Endothelial cell of umbilical vein (primary cell): ENCODE results near the gene TSPO.

ENCODE experiments used
- EZH2 ChIP-seq: IDR thresholded peaks from 2 replicates; pipeline ENCODE4 v1.6.1; 2012; ENCODE audit warnings: borderline replicate concordance, low read depth, mild to moderate bottlenecking, moderate library complexity, low read length, inconsistent platforms; ENCODE audit not compliant: severe bottlenecking
- MYC ChIP-seq: IDR thresholded peaks from one replicate; pipeline ENCODE4 v1.6.1; 2011; ENCODE audit warnings: mild to moderate bottlenecking, low read depth, low read length
- POLR2A ChIP-seq: IDR thresholded peaks from 2 replicates; pipeline ENCODE4 v1.6.1; 2012; ENCODE audit warnings: low read depth, mild to moderate bottlenecking, control low read depth, low read length
- POLR2AphosphoS5 ChIP-seq: IDR thresholded peaks from 2 replicates; pipeline ENCODE4 v1.6.1; 2012; ENCODE audit warnings: low read depth, mild to moderate bottlenecking, control low read depth, low read length, moderate library complexity; ENCODE audit not compliant: insufficient read depth
- TF ChIP-seq, protein P1 (sequence below), 2 donors: IDR thresholded peaks; 1 replicate in 1 of 2; 2 replicates in 1 of 2; pipeline ENCODE4 v1.5.1; 2011; ENCODE audit warnings: low read length in 2 of 2, mild to moderate bottlenecking in 2 of 2, moderate library complexity in 2 of 2, control low read depth in 1 of 2, inconsistent platforms in 1 of 2, low read depth in 1 of 2; ENCODE audit not compliant: insufficient read depth in 1 of 2; ENCODE audit errors: extremely low read depth in 1 of 2

DNA sequence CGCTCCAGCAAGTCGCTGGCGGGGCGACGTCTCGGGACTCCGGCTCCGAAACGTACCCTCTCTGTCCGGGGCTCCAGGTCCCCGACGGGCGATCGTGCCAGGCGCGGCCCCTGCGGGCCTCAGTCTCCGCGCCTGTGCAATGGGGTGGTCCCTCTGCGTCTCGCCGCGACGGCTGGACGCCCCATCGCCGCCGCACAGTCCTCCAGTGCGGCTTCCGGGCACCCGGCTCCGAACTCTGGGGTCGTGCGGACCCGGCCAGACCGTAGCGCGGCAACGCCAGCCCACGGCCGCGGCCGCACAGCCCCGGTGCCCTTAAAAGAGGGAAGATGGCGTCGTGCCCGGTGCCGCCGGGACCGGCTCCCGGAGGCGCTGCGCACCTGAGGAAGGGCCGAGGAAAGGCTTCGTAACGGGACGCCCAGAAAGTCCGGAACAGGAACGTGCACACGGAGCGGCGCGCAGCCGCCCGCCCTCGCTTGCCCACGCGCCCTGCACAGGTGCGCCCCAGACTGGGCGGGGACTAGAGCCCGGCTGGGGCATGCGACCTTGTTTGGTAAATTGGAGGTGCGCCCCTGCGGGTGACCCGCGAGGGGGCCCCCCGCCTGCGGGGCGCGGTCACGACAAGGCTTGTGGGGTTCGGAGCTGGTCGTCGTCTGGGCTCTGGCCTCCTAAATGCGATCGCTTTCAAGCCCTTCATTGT, 40.3 kb upstream of the TSPO start:
- TF ChIP-seq POLR2A (no peak), MYC (no peak), EZH2 (peak; percentile 68), POLR2AphosphoS5 (no peak)
- TF ChIP-seq, protein P1, sequence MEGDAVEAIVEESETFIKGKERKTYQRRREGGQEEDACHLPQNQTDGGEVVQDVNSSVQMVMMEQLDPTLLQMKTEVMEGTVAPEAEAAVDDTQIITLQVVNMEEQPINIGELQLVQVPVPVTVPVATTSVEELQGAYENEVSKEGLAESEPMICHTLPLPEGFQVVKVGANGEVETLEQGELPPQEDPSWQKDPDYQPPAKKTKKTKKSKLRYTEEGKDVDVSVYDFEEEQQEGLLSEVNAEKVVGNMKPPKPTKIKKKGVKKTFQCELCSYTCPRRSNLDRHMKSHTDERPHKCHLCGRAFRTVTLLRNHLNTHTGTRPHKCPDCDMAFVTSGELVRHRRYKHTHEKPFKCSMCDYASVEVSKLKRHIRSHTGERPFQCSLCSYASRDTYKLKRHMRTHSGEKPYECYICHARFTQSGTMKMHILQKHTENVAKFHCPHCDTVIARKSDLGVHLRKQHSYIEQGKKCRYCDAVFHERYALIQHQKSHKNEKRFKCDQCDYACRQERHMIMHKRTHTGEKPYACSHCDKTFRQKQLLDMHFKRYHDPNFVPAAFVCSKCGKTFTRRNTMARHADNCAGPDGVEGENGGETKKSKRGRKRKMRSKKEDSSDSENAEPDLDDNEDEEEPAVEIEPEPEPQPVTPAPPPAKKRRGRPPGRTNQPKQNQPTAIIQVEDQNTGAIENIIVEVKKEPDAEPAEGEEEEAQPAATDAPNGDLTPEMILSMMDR (IDR thresholded peaks at IDR 0.05; ENCODE audit: extremely low read depth in 1 of 2, insufficient read depth in 1 of 2, low read depth in 1 of 2, low read length in 2 of 2), result no peak
